NCI-H524 (cell line): ENCODE measurements around the gene CLDN6.
A peak's percentile ranks its signal among the peaks of the same experiment; 100 is the strongest.

Source experiments
- DNase-seq, 2 experiments: peaks; one replicate each; lab custom pipeline; 2025; lab: John Stamatoyannopoulos, UW

Gene CLDN6

DNA sequence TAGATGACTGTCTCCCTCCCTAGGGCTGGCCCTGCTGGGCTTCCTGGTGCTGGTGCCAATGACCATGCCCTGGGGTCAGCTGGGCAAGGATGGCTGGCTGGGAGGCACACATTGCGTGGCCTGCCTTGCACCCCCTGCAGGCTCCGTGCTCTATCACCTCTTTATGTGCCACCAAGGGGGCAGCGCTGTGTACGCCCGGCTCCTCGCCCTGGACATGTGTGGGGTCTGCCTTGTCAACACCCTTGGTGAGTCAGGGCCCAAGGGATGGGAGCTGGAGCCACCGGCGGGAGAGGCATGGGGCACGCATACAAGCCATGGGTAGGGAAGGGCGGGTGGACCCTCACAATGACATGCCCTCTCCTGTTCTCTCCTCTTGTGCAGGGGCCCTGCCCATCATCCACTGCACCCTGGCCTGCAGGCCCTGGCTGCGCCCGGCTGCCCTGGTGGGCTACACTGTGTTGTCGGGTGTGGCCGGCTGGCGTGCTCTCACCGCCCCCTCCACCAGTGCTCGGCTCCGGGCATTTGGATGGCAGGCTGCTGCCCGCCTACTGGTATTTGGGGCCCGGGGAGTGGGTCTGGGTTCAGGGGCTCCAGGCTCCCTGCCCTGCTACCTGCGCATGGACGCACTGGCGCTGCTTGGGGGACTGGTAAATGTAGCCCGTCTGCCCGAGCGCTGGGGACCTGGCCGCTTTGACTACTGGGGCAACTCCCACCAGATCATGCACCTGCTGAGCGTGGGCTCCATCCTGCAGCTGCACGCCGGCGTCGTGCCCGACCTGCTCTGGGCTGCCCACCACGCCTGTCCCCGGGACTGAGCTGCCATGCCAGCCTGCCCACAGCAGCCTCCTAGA, 46.6 kb downstream of the CLDN6 start:
- no peak for DNase-seq

GRCh38 chr16:2970563-2970962, 47.4 kb downstream of the CLDN6 start:
- no peak for DNase-seq

DNA sequence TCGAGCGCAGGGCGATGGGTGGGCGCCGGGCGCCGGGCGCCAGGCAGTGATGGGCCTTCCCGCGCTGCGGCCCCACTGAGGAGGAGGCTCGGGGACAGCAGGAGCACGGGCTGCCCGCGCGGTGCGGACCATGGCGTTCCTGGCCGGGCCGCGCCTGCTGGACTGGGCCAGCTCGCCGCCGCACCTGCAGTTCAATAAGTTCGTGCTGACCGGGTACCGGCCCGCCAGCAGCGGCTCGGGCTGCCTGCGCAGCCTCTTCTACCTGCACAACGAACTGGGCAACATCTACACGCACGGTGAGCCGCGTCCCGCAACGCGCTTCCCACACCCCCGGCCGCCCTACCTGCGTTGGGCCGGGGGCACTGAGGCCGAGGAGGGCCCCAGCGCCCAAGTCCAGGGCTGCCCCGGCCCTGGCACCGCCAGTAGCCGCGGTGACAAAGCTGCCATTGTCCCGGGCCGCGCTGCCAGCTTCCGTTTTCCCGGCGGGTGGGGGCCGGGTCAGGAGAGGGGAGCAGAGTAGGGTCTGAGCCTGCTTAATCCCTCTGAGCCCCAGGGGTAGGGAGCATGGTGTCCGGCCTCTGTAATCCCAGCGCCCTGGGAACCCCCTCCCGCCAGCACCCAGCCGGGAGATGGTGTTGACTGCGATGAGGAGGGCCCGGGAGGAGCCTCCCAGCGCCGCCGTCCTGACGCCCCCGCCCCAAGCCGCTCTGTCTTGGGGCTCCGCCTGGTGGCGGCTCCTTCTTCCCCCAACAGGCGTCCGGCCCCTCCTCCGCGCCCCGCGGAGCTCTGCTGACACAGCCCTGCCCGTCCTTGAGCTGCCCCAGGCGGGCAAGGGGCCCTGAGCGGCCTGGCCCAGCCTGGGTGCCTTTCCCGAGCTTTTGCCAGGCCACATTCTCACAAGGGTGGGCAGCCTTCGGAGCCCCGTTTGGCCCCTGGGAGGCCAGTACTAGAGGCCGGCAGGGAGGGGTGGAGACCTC, 48.1 kb downstream of the CLDN6 start:
- peak; percentile 45 to 62 for DNase-seq

GRCh38 chr16:2968738-2969544, 49.0 kb downstream of the CLDN6 start, which contains the start of gene PAQR4:
Gene PAQR4 (plus strand): TSS chr16:2969348. CDS start chr16:2969675, 327 bp downstream.
- peak; percentile 75 to 93 for DNase-seq

DNA sequence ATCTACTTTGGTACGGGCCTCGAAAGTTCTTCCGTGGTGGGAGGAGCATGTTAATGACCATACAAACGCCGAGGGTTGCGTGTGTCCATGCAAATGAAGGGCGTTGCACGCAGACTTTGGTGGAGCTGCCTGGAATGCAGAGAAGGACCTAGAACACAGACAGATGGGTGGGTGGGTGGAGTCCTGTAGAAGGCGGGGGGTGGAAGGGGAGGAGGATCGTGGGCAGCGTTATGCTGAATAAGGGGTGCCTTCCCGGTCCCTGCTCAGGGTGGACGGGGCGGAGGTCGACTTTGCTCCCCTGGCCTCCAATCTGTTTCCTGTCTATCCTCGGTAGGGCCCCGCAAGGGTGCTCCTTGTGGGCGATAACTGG, 49.6 kb downstream of the CLDN6 start:
- DNase-seq: no peak

- no peak for DNase-seq
Observed at GRCh38 chr16:2967721-2968161, 50.2 kb downstream of the CLDN6 start.

- DNase-seq: no peak
Observed at GRCh38 chr16:2967211-2967631, 50.8 kb downstream of the CLDN6 start.

GRCh38 chr16:2966808-2967191, 51.2 kb downstream of the CLDN6 start:
- no peak for DNase-seq

- DNase-seq: no peak
Observed at GRCh38 chr16:2966043-2966807, 51.8 kb downstream of the CLDN6 start.
